ENCODE results near the gene VANGL1.

DNA sequence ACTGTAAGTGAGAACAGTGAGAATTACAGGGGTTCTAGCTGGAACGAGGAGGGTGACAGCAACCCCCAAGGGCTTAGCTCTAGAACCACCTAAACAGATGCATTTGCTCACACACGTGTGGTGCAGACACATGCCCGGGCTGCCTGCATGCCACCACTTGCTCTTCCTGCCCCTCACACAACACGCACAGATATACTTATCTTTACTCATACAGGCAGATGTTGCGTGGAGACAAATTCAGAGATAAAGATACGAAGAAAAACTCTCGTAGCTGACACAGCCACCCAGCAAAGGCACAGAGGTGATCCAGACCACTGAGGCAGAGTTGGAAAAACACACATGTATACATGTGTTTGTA lies 13.5 kb downstream of the VANGL1 start:
- TF ChIP-seq CTCF (conservative IDR thresholded peaks at IDR 0.05; ENCODE audit: low read depth, low read length) (no peak), EZH2phosphoT487 (IDR thresholded peaks at IDR 0.05; ENCODE audit: borderline replicate concordance, low read length) (no peak)

Data from PC-3 (cell line).